ENCODE results near the gene AP3B1.
"Not testable (repeated sequence)": the region's sequence is repeated elsewhere in the genome, so short reads cannot be mapped to it uniquely, and the experiment has no call there.

The AP3B1 gene

DNA sequence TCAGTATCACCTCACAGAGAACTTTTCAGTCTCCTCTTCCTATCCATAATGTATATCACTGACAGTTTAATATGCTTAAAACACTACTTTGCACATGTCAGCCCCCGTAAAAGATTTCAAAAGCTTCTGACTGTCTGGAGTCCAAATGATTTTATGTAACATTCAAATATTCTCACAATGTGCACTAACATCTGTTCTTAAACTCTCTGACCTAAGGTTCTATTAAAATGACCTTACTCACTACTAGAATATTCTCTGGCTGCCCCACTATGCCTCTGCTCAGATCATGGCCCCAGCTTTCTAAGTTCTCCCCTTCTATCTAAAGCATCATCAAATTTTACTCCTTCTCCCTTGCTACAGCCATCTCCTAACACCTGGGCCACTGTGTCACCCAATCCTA is 52.5 kb downstream of the AP3B1 start:
- DNase-seq: no peak

- no peak for DNase-seq
These were observed 56.6 kb downstream of the AP3B1 start for GRCh38 chr5:78237911-78238310.

DNA sequence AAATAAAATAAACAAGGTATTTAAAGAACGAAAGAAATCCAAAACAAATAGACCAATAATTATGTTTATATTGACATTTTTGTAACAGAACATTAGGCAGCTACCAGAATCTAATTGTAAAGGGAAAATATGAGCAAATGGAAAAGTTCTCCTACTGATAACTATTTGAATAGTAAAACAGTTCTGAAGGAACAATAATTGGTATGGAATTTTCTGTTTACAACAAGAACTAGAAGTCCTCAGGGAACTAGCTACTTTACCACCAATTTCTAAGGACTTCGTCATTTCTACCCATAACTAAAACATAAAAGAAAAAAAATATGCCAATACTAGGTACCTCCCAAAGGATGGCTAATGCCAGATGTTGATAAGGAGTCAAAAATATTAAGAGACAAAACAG is 58.5 kb downstream of the AP3B1 start:
- no peak for DNase-seq

GRCh38 chr5:78235289-78235688 is 59.2 kb downstream of the AP3B1 start:
- DNase-seq: no peak

DNA sequence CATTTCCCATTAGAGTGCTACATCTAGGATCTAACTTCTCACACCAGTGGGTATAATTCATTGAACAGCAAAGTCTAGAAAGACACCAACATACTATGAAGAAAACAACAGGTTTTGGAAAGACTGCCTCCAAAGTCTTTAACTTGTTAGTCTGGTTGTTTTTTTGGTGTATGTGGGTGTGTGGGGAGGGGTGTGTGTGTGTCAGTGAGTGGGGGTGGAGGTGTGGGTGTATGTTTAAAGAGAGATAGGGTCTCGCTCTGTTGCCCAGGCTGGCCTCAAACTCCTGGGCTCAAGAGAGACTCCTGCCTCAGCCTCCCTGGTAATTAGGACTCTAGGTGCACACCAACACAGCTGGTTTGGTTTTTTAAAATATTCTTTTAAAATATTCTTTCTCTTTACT is 59.7 kb downstream of the AP3B1 start:
- no peak for DNase-seq

DNA sequence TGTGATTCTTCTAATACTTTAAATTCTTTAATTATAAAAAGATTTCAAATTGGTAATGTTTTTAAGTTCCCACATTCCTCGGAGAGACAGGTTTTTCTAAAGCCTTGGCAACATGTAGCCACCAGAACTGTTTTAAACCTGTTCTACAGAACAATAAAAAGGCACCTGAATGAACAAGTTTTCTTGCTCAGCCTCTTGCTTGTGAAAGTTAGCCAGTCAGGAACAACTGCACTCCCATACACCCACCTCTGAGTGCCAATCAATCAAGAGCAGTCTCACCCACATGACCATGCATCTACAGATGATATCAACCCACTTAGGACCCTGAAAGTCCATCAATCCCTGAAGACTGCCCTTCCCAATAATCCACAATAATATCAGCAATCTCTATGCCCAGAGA is 62.3 kb downstream of the AP3B1 start:
- no peak for DNase-seq

- DNase-seq: no peak
These were observed 70.1 kb downstream of the AP3B1 start for GRCh38 chr5:78224358-78224757.

DNA sequence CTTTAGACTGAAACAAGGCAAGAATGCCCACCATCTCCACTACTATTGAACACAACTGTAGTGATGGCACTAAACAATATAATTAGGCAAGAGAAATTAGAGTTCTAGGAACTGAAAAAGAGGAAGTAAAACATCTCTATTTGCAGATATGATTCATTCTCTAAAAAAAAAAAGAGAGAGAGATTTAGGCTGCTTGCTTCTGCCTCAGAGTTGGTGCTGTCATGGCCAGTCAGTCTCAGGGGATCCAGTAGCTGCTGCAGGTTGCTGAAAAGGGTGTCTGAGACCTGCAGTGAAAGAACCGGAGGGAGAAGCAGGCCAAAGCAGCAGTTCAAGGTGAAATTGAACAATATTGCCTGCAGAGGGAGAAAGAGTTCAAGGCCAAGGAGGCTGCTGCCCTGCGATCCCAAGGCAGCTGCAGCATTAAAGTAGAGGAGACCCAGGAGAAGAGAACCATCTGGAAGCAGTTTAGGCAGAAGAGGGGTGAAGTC is 72.5 kb downstream of the AP3B1 start:
- DNase-seq: peak; percentile 43 to 62

GRCh38 chr5:78221467-78221866 is 73.0 kb downstream of the AP3B1 start:
- no peak for DNase-seq

DNA sequence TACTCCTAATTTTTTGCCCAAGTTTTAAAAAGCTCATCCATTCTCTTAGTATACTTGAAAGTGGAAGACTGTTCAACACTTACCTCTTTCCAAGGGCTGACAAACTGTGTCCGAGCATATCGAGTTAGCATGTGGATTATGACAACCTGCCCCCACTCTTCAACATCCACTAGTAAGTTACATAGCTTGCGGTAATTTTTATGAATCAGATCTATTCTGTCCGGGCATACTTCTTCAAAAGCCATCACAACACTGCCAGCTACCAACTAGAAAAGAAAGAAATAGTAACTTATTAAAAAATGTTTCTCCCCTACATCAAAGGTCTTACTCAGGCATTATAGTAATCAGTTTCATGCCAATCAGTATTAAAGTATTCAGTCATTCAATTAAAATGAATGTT is 78.5 kb downstream of the AP3B1 start:
- DNase-seq: no peak

GRCh38 chr5:78215565-78215964 is 78.9 kb downstream of the AP3B1 start:
- DNase-seq: no peak

DNA sequence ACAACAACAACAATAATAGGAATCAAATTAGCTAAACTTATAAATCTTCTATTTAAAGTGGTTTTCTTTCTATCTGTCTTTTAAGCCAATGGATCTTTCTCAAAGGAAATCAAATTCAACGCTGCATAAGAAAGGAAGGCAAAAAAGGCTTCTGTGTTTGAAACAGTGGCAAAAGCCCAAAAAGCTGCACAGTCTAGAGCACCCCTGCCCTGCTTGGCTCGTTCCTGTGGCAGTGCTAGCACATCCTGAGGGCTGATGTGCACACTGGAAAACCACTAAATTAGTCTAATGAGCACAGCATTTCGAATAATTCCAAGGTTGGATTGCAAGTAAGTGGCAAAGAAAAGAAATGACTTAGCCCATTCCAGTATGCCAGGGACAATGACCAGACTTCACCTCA is 80.7 kb downstream of the AP3B1 start:
- no peak for DNase-seq

DNA sequence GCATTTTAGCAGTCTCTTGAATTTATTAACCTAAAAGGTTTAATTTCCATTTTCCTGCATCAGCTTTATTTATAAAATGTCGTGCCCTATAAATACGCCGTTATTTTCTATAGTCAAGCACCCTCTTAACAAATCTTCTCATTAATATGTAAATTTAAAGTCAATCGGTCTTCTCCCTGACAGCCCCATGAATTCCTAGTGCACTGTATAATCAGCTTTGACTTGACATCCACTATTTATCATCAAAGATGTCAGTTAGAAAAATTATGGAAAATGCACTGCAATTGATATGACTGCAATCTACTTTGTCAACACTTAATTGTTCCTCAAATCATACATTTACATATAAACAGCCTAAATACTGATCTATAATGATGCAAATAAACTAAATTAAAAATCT is 83.4 kb downstream of the AP3B1 start:
- DNase-seq: no peak

DNA sequence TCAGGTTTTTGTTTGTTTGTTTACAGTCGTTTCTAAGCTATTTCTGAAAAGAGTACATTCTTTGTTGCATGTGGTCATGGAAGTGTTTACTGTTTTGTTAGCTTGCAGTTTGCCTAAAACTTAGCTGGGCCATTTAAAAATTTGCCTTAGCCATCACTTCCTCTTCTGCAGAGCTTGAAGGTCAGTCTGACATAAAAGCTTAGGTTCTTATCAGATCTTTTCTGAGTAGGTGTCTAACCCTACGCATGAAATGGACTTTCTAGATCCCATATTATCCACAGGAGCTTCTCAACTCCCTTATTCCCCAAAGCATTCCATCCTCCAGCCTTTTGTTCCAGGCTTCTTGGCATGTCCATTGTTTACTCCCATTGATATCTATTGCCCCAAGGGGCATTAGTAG is 90.3 kb downstream of the AP3B1 start:
- DNase-seq: no peak

DNA sequence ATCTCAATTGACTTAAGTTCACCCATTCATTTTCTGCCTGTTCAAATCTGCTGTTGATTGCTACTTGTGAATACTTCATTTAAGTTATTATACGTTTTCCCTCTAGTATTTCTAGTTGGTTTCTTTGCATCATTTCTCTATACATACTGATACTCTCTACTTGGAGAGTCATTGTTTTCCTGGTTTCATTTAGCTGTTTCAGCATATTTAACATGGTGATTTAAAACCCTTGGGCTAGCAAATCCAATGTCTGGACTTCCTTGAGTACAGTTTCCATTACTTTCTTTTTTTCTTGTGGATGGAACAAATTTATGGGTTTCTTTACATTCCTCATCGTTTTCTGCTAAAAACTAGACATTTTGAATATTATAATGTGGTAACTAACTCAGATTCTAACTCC is 90.7 kb downstream of the AP3B1 start:
- no peak for DNase-seq

GRCh38 chr5:78190402-78190801 is 104.1 kb downstream of the AP3B1 start:
- no peak for DNase-seq

- not testable (repeated sequence) for DNase-seq
These were observed 105.8 kb downstream of the AP3B1 start for GRCh38 chr5:78188681-78189080.

DNA sequence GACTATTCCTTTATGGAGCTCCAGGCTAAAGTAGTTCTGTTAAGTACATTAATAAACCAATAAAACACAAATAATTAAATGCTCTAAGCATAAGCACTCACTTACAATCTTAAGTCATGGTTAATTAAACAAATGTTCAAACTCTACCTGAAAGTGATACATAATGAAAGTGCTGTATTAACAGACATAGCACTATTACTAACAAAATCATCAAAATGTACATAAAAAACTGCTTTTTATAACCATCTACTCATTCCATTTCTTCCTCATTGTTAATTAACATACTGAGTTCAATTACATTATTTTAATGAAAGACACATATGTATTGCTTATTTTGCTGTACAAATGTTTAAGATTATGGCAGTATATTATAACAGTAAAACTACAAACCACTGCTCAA is 107.3 kb downstream of the AP3B1 start:
- no peak for DNase-seq

DNA sequence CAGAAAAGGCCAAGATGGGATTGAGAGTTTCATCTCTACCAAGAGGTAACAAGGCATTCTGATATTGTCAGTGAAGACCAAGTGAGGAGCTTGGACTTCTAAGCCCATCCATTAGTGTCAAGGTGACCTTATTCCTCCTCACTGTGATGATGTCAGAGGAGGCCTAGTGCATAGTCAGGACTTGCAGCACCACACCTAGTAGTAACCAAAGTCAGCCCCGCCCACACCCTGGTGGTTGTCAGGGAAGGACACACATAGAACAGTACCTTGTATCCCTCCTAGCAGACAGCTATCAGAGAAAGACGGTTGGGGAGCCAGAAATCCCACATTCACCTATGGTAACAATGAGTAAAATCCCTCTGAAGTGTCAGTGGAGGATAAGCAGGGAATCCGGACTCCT is 111.7 kb downstream of the AP3B1 start:
- DNase-seq: no peak

DNA sequence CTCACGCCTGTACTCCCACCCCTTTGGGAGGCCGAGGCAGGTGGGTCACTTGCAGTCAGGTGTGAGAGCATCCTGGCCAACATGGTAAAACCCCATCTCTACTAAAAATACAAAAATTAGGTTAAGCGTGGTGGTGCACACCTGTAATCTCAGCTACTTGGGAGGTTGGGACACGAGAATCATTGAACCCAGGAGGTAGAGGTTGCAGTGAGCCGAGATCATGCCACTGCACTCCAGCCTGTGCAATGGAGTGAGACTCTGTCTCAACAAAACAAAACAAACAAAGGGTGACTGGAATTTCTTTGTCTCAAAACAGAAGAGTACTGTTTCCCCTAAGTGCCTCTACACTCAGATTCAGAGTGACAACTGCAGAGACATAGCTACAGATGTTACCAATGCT is 116.1 kb downstream of the AP3B1 start:
- no peak for DNase-seq

- not testable (repeated sequence) for DNase-seq
These were observed 124.2 kb downstream of the AP3B1 start for GRCh38 chr5:78170335-78170734.

- peak; percentile 40 to 64 for DNase-seq
These were observed 132.1 kb downstream of the AP3B1 start for GRCh38 chr5:78162253-78162862.

DNA sequence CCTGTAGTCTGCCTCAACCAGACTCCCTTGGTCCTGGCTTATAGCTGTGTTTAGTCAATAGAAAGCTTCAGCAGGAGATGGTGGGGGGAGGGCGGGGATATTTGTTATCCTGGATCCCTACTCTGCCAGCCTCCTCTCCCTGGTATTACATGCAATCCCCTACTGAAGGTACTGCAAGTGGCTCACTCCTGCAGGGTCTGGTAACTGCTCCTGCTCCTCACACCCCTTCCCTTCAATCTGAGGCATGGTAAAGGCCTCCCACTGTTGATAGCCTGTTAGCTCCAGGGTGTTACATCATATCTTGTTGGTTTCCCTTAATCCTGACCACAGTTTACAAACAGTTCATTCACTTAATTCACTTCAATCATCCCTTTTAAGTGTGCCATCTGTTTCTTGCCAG is 137.5 kb downstream of the AP3B1 start:
- peak; percentile 75 to 90 for DNase-seq

- no peak for DNase-seq
These were observed 142.8 kb downstream of the AP3B1 start for GRCh38 chr5:78151594-78152271.

DNA sequence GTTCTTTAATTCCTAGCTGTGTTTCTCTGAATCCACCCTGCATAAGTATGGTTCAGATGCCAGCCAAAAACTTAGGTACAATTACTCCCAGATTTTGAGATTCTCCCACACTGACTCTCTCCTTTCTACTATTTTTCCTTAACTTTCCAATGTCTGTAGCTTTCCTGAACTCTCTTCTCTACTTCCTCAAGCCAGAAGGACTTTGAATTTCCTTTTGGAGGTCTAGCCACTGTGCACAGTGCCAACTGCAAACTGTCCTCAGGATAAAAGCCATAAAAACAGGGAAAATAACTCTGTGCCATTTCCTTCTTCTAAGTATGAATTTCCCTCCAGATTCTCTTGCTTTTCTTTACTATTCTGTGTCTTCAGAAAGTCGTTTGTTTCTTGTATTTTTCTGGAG is 157.2 kb downstream of the AP3B1 start:
- DNase-seq: no peak

Measured in NCI-H524 (cell line).